Heart right ventricle (tissue), 16 donors: ENCODE results near the gene TMEM50B. TPM values are rescaled to one million over a fixed set of nuclear protein-coding genes. Genes with fewer than 3 reads are reported as not detected.
A peak's percentile ranks its signal among the peaks of the same experiment; 100 is the strongest.

Experiments
- ATAC-seq, 8 donors: fragments of 200-7000 bp; cut with Tn5 transposase; one replicate each; pipeline ENCODE4 v1.9.1; 2020; ENCODE audit warnings: mild to moderate bottlenecking in 8 of 8, moderate library complexity in 8 of 8, moderate number of reproducible peaks in 1 of 8
- DNase-seq, 2 donors: peaks; one replicate each; pipeline ENCODE4 v3.0.0-alpha.2; 2020
- H3K27ac ChIP-seq, 10 donors: fragments of 200-600 bp; sonication (generic) in 2 of 10; one replicate each; pipeline versions ENCODE4 v1.5.0 to v1.8.0; 2020 to 2022; ENCODE audit warnings: mild to moderate bottlenecking in 3 of 10
- H3K27me3 ChIP-seq, 7 donors: fragments of 200-600 bp; one replicate each; pipeline ENCODE4 v1.8.0; 2021 to 2022; ENCODE audit warnings: mild to moderate bottlenecking in 2 of 7
- H3K36me3 ChIP-seq, 9 donors: fragments of 200-600 bp; sonication (generic) in 1 of 9; one replicate each; pipeline versions ENCODE4 v1.5.0 to v1.8.0; 2020 to 2022; ENCODE audit warnings: mild to moderate bottlenecking in 2 of 9
- H3K4me1 ChIP-seq, 9 donors: fragments of 200-600 bp; sonication (generic) in 1 of 9; one replicate each; pipeline versions ENCODE4 v1.5.0 to v1.8.0; 2020 to 2022; ENCODE audit warnings: mild to moderate bottlenecking in 4 of 9
- H3K4me3 ChIP-seq, 10 donors: fragments of 200-600 bp; sonication (generic) in 2 of 10; one replicate each; pipeline versions ENCODE4 v1.5.0 to v1.8.0; 2020 to 2022; ENCODE audit warnings: mild to moderate bottlenecking in 7 of 10, moderate library complexity in 2 of 10
- H3K9me3 ChIP-seq, 11 donors: fragments of 200-600 bp in 10 of 11; sonication (generic) in 2 of 11; one replicate each; pipeline versions ENCODE4 v1.5.0 to v1.8.0; 2013 to 2022; ENCODE audit warnings: mild to moderate bottlenecking in 2 of 11, control low read depth in 1 of 11, moderate library complexity in 1 of 11
- whole genome bisulfite sequencing, 2 donors: extraction: QIAGEN DNeasy Blood & Tissue Kit; methylation state at CpG; one replicate each; pipeline ENCODE4 v1.1.7; 2013; ENCODE audit warnings: inconsistent platforms in 1 of 2; 5-methylcytosine and 5-hydroxymethylcytosine counted together
- intact Hi-C, 10 donors: fragments of 100-400 bp; cut with DNase I; formaldehyde crosslinking; loops; one replicate each; pipeline versions ENCODE4 v1.11.1 to v1.14.2; 2022
- polyA plus RNA-seq, 2 donors: library from polyadenylated mRNA; stranded (reverse); fragments of 200-250 nt; gene quantifications; one replicate each; pipeline ENCODE4 v1.2.3, GENCODE V29; 2013
- total RNA-seq, 10 donors: library from RNA; stranded (reverse); fragmentation: NEBNext Ultra II Directional in 3 of 10; extraction: Animal tissue kit (Norgen Biotek cat#: 25700) in 3 of 10; gene quantifications; one replicate each; pipeline versions ENCODE4 v1.2.1 to v1.2.4, GENCODE V29; 2021 to 2023
- TF ChIP-seq, protein P1 (sequence below), 9 donors: fragments of 200-600 bp; sonication (generic) in 2 of 9; IDR thresholded peaks; one replicate each; pipeline versions ENCODE4 v1.5.0 to v1.8.0; 2021 to 2022; ENCODE audit warnings: antibody characterized with exemption in 9 of 9, mild to moderate bottlenecking in 5 of 9, moderate library complexity in 1 of 9
- donor health status: Arrhythmogenic right ventricular cardiomyopathy.
- donor health status: ischemic (EF 13 %, LVEDD 7.1; RV severe dilation, severe dysfunction).
- donor health status: healthy with polysubstance abuse.
- donor health status: DM: no; HTN: yes; CAD: no.
- donor health status: DM: no; HTN: no; CAD: no.
- donor health status: ischemic (EF 25% LVEDD 6.9; RV normal size, moderate dysfunction).
- donor health status: ischemic (EF 25% LVEDD 5.7; RV mildly dilated, moderate dysfunction).
- donor health status: healthy.
- donor health status: DM: yes; HTN: yes; CAD: no.
- donor health status: Ischemic cardiomyopathy.
- donor health status: ischemic (EF 35%, LVEDD 5.7; RV mildly dilated, moderate dysfunction).
- donor health status: nonischemic (EF 11% LVEDD 7.7; RV severe dilation, severe dysfunction).
- donor health status: DM: yes; HTN: yes; CAD: no.
- donor health status: PGD.
- donor health status: ischemic (EF 29% LVEDD 5.4; RV normal size, mild dysfunction).
- donor health status: nonischemic (EF 23%, LVEDD 6.1; RV moderate dilation, normal function).

The TMEM50B gene
- total and polyA plus RNA-seq, 12 donors: 26.7 to 71.4 (median 30.6) TPM

DNA sequence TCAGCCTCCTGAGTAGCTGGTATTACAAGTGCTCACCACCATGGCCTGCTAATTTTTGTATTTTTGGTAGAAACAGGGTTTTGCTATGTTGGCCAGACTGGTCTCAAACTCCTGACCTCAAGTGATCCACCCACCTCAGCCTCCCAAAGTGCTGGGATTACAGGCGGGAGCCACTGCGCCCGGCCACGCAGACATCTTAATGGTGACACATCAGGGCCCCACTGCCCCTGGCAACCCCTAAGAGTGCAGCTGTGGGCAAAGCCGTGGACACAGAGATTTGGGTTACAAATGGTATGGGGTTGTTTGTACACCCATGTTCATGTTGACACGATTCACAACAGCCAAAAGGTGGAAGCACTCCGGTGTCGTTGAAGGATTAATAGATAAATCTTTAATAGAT lies 46.8 kb downstream of the TMEM50B start:
- TF ChIP-seq, protein P1, sequence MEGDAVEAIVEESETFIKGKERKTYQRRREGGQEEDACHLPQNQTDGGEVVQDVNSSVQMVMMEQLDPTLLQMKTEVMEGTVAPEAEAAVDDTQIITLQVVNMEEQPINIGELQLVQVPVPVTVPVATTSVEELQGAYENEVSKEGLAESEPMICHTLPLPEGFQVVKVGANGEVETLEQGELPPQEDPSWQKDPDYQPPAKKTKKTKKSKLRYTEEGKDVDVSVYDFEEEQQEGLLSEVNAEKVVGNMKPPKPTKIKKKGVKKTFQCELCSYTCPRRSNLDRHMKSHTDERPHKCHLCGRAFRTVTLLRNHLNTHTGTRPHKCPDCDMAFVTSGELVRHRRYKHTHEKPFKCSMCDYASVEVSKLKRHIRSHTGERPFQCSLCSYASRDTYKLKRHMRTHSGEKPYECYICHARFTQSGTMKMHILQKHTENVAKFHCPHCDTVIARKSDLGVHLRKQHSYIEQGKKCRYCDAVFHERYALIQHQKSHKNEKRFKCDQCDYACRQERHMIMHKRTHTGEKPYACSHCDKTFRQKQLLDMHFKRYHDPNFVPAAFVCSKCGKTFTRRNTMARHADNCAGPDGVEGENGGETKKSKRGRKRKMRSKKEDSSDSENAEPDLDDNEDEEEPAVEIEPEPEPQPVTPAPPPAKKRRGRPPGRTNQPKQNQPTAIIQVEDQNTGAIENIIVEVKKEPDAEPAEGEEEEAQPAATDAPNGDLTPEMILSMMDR (IDR thresholded peaks at IDR 0.05): no peak
- Histone ChIP-seq H3K9me3 (no peaks in the 10 kb centered on the region), H3K27me3 (no peaks in the 10 kb centered on the region), H3K36me3 (peaks cover 0 to 100% (median 68%) of the 10 kb centered on the region in 9 donors), H3K27ac (peak overlapping the region in 4 of 10 donors; percentile 79 to 87 (median 82)), H3K4me1 (peaks cover 0 to 44% (median 19%) of the 10 kb centered on the region in 9 donors), H3K4me3 (no peak overlapping the region)
- DNase-seq: no peak
- intact Hi-C loops: no loop called here
- ATAC-seq: no peak
- WGBS, 2 donors: 95 to 97% methylated on average over 8 of the region's 8 CpGs

DNA sequence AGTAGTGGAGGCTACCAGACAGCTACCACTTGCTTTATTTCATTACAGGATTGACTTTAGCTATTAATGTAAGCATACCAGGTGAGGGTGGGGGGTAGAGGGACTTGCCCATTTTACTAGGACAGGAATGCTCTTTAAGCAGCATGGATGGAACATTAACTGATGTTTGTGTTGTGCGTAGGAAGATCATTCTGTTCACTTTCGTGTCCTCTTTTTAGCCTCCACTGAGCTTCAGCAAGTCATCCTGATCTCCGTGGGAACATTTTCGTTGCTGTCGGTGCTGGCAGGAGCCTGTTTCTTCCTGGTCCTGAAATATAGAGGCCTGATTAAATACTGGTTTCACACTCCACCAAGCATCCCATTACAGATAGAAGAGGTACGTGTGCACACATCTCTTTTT lies 47.3 kb downstream of the TMEM50B start:
- H3K27me3 ChIP-seq: no peaks in the 10 kb centered on the region
- TF ChIP-seq, protein P1 (IDR thresholded peaks at IDR 0.05): no peak
- 93 to 96% methylated on average over 6 of the region's 6 CpGs for WGBS, 2 donors
- no peak for DNase-seq
- no peaks in the 10 kb centered on the region for H3K9me3 ChIP-seq
- peaks cover 0 to 100% (median 65%) of the 10 kb centered on the region in 9 donors for H3K36me3 ChIP-seq
- H3K4me3 ChIP-seq: no peak overlapping the region
- H3K27ac ChIP-seq: peak overlapping the region in 1 of 10 donors; percentile 87
- H3K4me1 ChIP-seq: peaks cover 0 to 44% (median 19%) of the 10 kb centered on the region in 9 donors
- no peak for ATAC-seq
- intact Hi-C loops: no loop called here

DNA sequence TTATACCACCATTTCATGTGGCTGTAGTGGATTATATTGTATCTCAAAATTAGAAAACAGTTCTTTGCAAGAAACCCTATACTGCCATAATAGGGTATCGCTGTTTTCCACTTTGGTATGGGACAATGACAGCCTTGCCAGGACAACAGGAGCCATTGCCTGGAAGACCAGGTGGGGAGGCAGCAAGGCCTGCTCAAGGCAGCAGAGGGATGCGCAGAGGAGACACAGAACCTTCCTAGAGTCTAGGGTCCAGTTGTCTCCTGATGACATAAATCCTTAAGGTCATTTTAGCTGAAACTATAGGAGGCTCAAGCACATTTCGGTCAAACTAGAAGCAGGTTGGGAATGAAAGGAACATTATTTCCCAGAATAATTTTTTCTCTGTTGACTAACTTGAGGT lies 48.9 kb downstream of the TMEM50B start:
- Histone ChIP-seq H3K4me3 (no peak overlapping the region), H3K36me3 (peaks cover 0 to 100% (median 66%) of the 10 kb centered on the region in 9 donors), H3K27me3 (no peaks in the 10 kb centered on the region), H3K4me1 (peaks cover 0 to 44% (median 19%) of the 10 kb centered on the region in 9 donors), H3K9me3 (no peaks in the 10 kb centered on the region), H3K27ac (no peak overlapping the region)
- 81 to 97% methylated on average over 3 of the region's 3 CpGs for WGBS, 2 donors
- no peak for DNase-seq
- no peak for ATAC-seq
- TF ChIP-seq, protein P1 (IDR thresholded peaks at IDR 0.05): no peak
- intact Hi-C loops: no loop called here

DNA sequence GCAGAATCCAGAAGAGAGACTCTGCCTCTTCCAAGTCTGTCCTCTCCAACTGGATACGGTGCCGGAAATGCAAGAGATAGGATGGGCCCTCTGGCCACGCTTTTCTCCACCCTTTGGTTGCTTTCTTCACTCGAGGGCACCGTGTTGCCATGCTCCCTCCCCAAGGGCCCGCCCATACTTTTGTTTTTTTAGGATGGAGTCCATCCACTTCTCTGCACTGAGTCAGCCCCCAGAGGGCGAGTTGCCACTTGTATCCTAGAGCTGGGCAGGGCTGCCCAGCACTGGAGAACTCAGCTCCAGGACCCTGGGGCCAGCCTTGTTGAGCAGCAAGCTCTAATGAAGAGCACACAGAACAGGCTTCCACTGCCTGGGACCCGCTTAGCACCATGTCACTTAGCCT lies 51.1 kb downstream of the TMEM50B start:
- DNase-seq: no peak
- peak in 2 of 8 donors; percentile 25 to 56 for ATAC-seq
- no peak overlapping the region for H3K4me3 ChIP-seq
- peaks cover 0 to 22% (median under 1%) of the 10 kb centered on the region in 9 donors for H3K4me1 ChIP-seq
- no peaks in the 10 kb centered on the region for H3K9me3 ChIP-seq
- H3K27me3 ChIP-seq: no peaks in the 10 kb centered on the region
- TF ChIP-seq, protein P1 (IDR thresholded peaks at IDR 0.05): no peak
- WGBS, 2 donors: 87 to 89% methylated on average over 8 of the region's 8 CpGs
- H3K36me3 ChIP-seq: peaks cover 0 to 100% (median 83%) of the 10 kb centered on the region in 9 donors
- intact Hi-C loops: no loop called here
- H3K27ac ChIP-seq: peak overlapping the region in 4 of 10 donors; percentile 6 to 37 (median 12)
